ENCODE results near the gene OXA1L. TPM values are rescaled to one million over a fixed set of nuclear protein-coding genes. Genes with fewer than 3 reads are reported as not detected.
"Not testable (repeated sequence)": the region's sequence is repeated elsewhere in the genome, so short reads cannot be mapped to it uniquely, and the experiment has no call there.

The OXA1L gene
- total RNA-seq, 4 donors from 2014 or later: 63.5 to 74.9 (median 71.3) TPM

DNA sequence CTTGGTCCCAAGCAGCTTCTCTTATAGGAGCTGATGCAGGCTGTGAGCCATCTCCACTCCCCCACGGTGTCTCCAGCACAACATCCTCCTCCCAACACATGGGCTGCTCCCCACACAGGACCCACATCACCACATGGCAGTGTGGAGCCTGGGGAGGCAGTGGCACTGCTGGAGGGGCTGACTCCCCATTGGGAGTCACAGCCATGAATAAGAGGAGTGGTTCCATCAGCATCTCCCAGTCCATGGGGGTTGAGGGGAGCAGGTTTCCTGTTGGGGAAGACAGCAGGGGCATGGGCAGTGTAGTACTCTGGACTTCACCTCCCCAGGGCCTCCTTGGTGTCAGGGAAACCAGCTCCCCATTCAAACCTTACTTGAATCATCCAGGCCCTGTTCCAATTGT lies 40.5 kb upstream of the OXA1L start:
- TF ChIP-seq POLR2AphosphoS5 (IDR thresholded peaks at IDR 0.05) (no peak), POLR2A (IDR thresholded peaks at IDR 0.05; ENCODE audit: low read depth) (no peak), EP300 (IDR thresholded peaks at IDR 0.05) (no peak)
- TF ChIP-seq, protein P1, sequence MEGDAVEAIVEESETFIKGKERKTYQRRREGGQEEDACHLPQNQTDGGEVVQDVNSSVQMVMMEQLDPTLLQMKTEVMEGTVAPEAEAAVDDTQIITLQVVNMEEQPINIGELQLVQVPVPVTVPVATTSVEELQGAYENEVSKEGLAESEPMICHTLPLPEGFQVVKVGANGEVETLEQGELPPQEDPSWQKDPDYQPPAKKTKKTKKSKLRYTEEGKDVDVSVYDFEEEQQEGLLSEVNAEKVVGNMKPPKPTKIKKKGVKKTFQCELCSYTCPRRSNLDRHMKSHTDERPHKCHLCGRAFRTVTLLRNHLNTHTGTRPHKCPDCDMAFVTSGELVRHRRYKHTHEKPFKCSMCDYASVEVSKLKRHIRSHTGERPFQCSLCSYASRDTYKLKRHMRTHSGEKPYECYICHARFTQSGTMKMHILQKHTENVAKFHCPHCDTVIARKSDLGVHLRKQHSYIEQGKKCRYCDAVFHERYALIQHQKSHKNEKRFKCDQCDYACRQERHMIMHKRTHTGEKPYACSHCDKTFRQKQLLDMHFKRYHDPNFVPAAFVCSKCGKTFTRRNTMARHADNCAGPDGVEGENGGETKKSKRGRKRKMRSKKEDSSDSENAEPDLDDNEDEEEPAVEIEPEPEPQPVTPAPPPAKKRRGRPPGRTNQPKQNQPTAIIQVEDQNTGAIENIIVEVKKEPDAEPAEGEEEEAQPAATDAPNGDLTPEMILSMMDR (IDR thresholded peaks at IDR 0.05): no peak
- H3K9me3 ChIP-seq: peaks cover 0 to 4% (median 0%) of the 10 kb centered on the region in 4 donors
- H3K27ac ChIP-seq (replicated peaks in 1 of 4): no peak overlapping the region
- intact Hi-C loops (cut with DNase I): no loop called here
- 83% methylated on average over 1 of the region's 1 CpG for WGBS
- no peaks in the 10 kb centered on the region for H3K36me3 ChIP-seq
- H3K27me3 ChIP-seq: peaks cover 0 to 9% (median 0%) of the 10 kb centered on the region in 4 donors
- no peak overlapping the region for H3K4me3 ChIP-seq
- no peaks in the 10 kb centered on the region for H3K4me1 ChIP-seq
- no peak for DNase-seq (ENCODE audit: extremely low spot score)

DNA sequence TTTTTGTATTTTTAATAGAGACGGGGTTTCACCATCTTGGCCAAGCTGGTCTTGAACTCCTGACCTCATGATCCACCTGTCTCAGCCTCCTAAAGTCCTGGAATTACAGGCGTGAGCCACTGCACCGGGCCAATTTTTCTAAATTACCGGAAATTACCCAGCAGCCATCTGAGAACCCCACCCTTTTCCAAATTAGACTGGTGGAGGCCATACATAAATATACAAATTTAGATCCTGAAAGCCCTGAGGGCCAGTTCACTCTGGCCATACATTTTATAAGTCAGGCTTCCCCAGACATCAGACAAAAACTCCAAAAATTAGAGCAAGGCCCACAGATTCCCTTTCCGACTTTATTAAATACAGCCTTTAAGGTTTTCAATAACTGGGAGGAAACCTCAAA lies 34.4 kb upstream of the OXA1L start:
- H3K27me3 ChIP-seq; H3K4me3 ChIP-seq; H3K4me1 ChIP-seq; DNase-seq (ENCODE audit: extremely low spot score); H3K27ac ChIP-seq (replicated peaks in 1 of 4); intact Hi-C loops (cut with DNase I); H3K36me3 ChIP-seq; H3K9me3 ChIP-seq: not testable (repeated sequence)
- 91% methylated on average over 5 of the region's 5 CpGs for whole genome bisulfite sequencing

DNA sequence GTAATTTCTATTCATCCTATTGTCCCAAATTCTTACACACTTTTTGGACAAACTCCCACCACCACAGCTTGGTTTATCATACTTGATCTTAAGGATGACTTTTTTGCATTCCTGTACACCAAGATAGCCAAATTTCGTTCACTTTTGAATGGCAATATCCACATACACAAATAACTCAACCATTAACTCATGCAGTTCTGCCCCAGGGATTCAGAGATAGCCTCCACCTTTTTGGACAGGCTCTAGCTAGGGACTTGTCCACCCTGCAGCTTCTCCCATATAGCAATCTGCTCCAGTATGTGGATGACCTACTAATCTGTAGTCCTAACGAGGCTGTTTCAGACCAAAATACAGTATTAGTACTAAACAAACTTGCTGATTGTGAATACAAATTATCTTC lies 32.7 kb upstream of the OXA1L start:
- Histone ChIP-seq H3K4me1 (no peaks in the 10 kb centered on the region), H3K36me3 (no peaks in the 10 kb centered on the region), H3K27ac (replicated peaks in 1 of 4) (no peak overlapping the region), H3K9me3 (no peaks in the 10 kb centered on the region), H3K4me3 (no peak overlapping the region), H3K27me3 (no peaks in the 10 kb centered on the region)
- no peak for DNase-seq (ENCODE audit: extremely low spot score)
- TF ChIP-seq POLR2AphosphoS5 (IDR thresholded peaks at IDR 0.05) (no peak), POLR2A (IDR thresholded peaks at IDR 0.05; ENCODE audit: low read depth) (no peak), EP300 (IDR thresholded peaks at IDR 0.05) (no peak)
- TF ChIP-seq, protein P1 (IDR thresholded peaks at IDR 0.05): no peak
- intact Hi-C loops (cut with DNase I): no loop called here
- WGBS: 47% methylated on average over 2 of the region's 2 CpGs

DNA sequence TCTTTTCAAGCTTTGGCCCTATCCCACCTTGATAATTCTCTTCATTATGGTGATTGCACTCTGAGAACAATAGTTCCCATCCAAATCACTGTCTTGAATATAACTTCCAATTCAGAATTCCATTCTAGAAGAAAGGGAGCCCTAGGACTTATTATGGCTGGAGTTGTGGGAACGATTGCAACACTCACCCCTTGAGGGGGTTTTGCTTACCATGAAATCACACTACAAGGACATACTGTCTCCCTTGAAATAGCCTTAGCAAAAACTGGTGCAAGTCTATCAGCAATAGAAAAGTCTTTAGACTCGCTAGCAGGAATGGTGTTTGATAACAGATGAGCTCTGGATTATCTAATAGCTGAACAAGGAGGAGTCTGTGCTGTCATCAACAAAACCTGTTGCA lies 31.4 kb upstream of the OXA1L start:
- intact Hi-C loops (cut with DNase I): no loop called here
- no peak overlapping the region for H3K27ac ChIP-seq (replicated peaks in 1 of 4)

DNA sequence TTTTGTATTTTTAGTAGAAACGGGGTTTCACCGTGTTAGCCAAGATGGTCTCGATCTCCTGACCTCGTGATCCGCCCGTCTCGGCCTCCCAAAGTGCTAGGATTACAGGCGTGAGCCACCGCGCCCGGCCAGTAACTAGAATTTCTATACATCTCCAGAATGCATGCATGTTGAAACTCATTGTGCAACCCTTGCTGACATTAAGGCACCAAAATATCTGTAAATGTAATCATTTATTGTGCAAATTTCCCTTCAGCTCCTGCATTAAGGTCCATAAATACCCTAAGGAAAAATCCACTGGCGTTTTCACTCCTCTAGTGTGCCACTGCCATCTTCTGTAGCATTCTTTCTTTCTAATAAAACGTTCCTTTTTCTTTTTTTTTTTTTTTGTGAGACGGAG lies 30.1 kb upstream of the OXA1L start:
- H3K4me1 ChIP-seq; H3K4me3 ChIP-seq; H3K27me3 ChIP-seq; H3K27ac ChIP-seq (replicated peaks in 1 of 4); intact Hi-C loops (cut with DNase I); H3K9me3 ChIP-seq; DNase-seq (ENCODE audit: extremely low spot score); H3K36me3 ChIP-seq: not testable (repeated sequence)
- 93% methylated on average over 12 of the region's 14 CpGs for WGBS

More for the DNA sequence above, 31.4 kb upstream of the OXA1L start:
- H3K9me3 ChIP-seq: no peaks in the 10 kb centered on the region
- H3K4me3 ChIP-seq: no peak overlapping the region
- H3K27me3 ChIP-seq: no peaks in the 10 kb centered on the region
- DNase-seq (ENCODE audit: extremely low spot score): no peak
- no peak for TF ChIP-seq EP300 (IDR thresholded peaks at IDR 0.05)
- TF ChIP-seq, protein P1 (IDR thresholded peaks at IDR 0.05): no peak
- TF ChIP-seq POLR2AphosphoS5 (IDR thresholded peaks at IDR 0.05): no peak
- H3K36me3 ChIP-seq: no peaks in the 10 kb centered on the region
- WGBS: 79% methylated on average over 2 of the region's 2 CpGs
- H3K4me1 ChIP-seq: no peaks in the 10 kb centered on the region

DNA sequence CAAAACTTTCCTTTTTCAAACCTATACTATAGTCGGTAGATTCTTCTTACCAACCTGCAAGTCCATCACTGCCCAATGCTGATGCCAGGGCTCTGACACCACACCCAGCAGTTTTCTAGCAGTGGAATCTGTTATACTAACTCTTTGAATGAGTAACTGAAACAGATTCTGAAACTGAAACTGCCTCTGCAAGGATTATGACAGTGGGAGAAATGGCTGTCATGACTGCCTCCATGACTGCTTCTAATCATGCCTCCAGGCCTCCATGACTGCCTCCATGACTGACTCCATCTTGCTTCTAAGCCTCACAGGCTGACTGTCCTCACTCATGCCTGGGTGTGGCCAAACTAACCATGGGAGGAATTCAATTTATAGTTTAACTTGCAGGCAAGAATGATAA lies 29.4 kb upstream of the OXA1L start:
- Histone ChIP-seq H3K9me3 (no peaks in the 10 kb centered on the region), H3K4me3 (no peak overlapping the region), H3K36me3 (no peaks in the 10 kb centered on the region), H3K4me1 (no peaks in the 10 kb centered on the region), H3K27me3 (no peaks in the 10 kb centered on the region), H3K27ac (replicated peaks in 1 of 4) (no peak overlapping the region)
- intact Hi-C loops (cut with DNase I): no loop called here
- DNase-seq (ENCODE audit: extremely low spot score): no peak
- WGBS: 91% methylated on average over 1 of the region's 1 CpG
- TF ChIP-seq POLR2A (IDR thresholded peaks at IDR 0.05; ENCODE audit: low read depth) (no peak), POLR2AphosphoS5 (IDR thresholded peaks at IDR 0.05) (no peak), EP300 (IDR thresholded peaks at IDR 0.05) (no peak)
- TF ChIP-seq, protein P1 (IDR thresholded peaks at IDR 0.05): no peak
